OCI-M2 (cell line): Measurements from ENCODE around the gene ESYT2.
"Not testable (repeated sequence)": the region's sequence is repeated elsewhere in the genome, so short reads cannot be mapped to it uniquely, and the experiment has no call there.

Source experiments
- DNase-seq: peaks from one replicate; lab custom pipeline; 2025; ENCODE audit not compliant: unreplicated experiment; lab: John Stamatoyannopoulos, UW

Gene ESYT2

GRCh38 chr7:158856883-158857668 lies 27.8 kb upstream of the ESYT2 start:
- no peak for DNase-seq

GRCh38 chr7:158854681-158855081 lies 25.4 kb upstream of the ESYT2 start:
- no peak for DNase-seq

GRCh38 chr7:158850545-158851102 lies 21.3 kb upstream of the ESYT2 start:
- no peak for DNase-seq

DNA sequence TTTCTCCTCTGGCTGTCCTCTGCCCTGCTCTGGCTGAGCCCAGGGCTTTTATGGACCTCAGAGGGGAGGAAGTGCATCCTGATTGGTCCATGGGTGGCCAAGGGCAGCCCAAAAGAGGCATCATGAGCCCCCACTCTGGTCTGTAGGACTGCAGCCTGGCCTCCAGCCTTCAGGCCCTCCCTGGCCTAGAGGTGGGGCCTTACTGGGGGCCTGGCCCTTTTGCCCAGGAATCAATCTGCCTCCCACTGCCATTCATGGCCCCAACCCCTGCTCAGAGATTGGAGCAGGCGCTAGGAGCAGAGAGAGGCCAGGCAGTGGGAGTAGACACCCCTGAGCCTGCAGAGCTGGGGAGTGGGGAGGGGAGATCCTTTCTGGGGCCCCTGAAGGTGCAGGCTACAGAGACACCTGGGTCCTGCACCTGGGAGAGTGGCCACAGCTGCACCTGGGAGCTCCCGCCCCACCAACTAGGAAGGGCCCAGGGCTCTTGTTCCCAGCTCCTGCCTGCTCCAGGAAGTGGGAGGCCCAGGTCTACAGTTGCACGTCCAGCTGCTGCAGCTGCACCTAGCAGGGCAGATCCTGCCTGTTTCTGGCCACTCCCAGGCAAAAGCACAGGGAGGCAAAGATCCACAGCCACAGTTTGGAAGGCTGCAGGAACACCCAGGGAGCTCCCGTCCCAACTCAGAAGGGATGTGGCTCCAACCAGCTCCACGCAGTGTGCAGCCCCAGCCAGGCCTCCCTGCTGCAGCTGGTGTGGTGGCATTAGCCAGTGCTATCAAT lies 20.6 kb upstream of the ESYT2 start:
- DNase-seq: no peak

GRCh38 chr7:158849442-158849767 lies 20.1 kb upstream of the ESYT2 start:
- no peak for DNase-seq

GRCh38 chr7:158847451-158847866 lies 18.1 kb upstream of the ESYT2 start:
- no peak for DNase-seq

DNA sequence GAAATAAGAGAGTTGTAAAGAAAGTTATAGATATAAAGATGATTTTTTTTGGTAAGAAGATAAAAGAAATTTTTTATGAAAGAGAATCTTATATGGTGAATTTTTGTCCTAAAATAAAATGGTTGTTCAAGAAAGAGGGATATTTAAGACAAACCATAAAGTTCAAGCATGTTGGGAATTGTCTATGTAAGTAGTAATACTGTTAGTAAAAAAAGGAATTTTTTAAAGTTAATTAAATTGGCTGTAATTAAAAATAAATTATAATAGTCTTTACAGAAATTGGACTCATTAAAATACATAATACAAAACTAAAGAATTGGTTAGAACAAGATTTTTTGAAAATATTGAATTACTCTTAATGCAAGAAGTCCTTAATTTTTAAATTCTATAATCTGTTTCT lies 17.0 kb upstream of the ESYT2 start:
- no peak for DNase-seq

- DNase-seq: no peak
Measured at GRCh38 chr7:158843771-158844170, 14.5 kb upstream of the ESYT2 start.

GRCh38 chr7:158842486-158842885 lies 13.2 kb upstream of the ESYT2 start:
- DNase-seq: no peak

GRCh38 chr7:158840604-158841003 lies 11.3 kb upstream of the ESYT2 start:
- DNase-seq: no peak

- not testable (repeated sequence) for DNase-seq
Measured at GRCh38 chr7:158839177-158839576, 9.9 kb upstream of the ESYT2 start.

DNA sequence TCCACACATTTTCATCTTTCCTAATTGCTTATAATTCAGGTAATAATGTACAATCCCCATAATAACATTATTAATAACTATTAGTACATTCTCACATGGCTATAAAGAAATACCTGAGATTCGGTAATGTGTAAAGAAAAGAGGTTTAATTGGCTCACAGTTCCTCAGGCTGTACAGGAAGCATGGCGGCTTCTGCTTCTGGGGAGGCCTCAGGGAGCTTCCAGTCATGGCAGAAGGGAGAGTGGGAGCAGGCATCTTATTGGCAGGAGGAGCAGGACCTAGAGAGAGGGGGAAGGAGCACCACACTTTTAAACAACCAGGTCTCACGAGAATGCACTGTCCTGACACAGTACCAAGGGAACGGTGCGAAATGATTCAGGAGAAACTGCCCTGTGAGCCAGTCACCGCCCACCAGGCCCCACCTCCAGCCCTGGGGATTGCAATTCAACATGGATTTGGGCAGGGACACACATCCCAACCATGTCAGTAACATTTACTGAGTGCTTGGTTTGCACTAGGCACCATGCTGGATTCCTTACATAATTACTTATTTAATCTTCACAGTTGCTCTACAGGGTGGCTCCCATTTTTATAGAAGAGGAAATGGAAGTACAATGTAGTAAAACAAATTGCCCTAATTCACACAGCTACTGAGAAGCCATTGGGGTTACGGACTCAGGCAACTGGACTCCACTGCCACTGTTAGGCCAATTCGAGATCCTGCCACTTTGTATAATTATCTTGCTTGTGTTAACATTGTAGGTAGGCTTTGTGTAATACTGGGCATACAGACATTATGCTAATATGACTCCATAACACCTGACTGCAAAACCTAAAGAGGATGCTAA lies 8.7 kb upstream of the ESYT2 start:
- DNase-seq: no peak

DNA sequence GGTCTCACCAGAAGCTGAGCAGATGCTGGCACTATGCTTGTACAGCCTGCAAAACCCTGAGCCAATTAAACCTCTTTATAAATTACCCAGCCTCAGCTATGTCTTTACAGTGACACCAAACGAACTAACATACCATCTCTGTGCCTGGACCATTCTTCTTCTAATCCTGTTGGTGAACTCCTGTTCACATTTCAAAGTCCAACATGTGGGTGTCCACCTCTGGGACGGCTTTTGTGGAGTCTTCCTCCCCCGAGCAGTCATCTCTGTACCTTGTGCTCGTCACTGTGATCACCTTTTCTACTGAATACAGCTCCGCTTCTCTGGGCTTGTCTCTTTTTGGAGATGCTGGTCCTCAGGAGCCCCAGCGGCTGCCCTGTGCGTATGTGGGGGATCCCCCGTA lies 7.4 kb upstream of the ESYT2 start:
- DNase-seq: no peak

DNA sequence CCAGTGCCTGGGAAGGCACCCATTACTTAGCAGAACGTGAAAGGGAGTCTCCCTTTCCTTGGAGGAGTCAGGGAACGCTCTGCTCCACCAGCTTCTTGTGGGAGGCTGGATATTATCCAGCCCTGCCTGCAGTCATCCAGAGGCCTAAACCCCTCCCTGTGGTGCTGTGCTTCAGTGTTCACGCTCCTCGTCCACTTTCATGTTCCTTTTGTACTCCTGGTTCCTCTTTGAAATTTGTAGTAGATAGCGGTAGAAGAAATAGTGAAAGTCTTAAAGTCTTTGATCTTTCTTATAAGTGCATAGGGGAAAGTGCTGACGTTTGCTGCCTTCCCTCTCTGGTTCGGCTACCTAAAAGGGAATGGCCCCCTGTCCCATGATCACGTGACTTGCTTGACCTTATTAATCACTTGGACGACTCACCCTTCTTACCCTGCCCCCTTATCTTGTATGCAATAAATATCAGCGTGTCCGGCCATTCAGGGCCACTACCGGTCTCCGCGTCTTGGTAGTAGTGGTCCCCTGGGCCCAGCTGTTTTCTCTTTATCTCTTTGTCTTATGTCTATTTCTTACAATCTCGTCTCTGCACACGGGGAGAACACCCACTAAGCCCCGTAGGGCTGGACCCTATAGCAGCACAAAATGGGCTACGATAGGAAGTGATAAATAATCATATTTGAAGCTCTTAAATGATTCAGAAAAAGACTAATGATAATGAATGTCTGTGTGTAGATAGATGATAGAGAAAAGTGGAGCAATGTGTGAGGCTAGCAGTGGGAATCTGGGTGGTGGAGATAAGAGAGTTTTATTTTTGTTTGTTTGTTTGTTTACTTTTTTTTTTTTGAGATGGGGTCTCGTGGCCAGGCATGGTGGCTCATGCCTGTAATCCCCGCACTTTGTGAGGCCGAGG lies 5.8 kb upstream of the ESYT2 start:
- DNase-seq: peak; percentile 54

DNA sequence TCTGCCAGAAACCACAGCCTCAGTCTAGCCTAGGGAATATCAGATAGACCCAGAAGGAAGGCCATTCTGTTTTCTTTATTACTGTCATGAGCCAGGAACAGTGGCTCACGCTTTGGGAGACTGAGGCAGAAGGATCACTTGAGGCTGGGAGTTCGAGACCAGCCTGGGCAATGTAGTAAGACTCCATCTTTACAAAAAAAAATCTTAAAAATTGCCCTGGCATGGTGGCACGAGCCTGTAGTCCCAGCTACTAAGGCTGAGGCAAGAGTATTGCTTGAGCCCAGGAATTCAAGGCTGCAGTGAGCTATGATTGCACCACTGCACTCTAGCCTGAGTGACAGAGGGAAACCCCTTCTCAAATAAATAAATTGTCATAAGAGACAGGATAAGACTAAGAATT lies 3.7 kb upstream of the ESYT2 start:
- DNase-seq: no peak

DNA sequence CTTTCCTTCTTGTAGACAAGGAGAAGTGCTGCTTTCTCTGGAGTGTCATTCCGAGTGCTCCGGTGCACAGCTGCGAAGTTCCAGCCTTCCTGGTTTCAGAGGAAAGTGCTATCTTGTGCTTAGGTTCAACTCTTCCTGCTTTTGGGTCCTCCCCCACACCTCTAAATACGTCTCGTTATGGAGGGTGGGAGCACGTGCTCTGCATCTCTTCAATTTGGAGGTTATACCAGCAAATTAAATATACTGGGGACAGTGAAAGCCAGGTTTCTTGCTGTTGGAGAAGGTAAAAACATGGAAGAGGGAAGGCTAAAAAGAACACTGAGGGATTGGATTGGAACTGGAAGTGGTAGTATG lies 2.4 kb upstream of the ESYT2 start:
- no peak for DNase-seq

GRCh38 chr7:158830211-158830723 lies 958 bp upstream of the ESYT2 start:
- no peak for DNase-seq

- no peak for DNase-seq
Measured at GRCh38 chr7:158829021-158829341, 328 bp downstream of the ESYT2 start.

- no peak for DNase-seq
Measured at GRCh38 chr7:158828133-158829020, 932 bp downstream of the ESYT2 start.
